ENCODE measurements around the gene COA8. TPM values are rescaled to one million over a fixed set of nuclear protein-coding genes. Genes with fewer than 3 reads are reported as not detected.

Gene COA8, protein sequence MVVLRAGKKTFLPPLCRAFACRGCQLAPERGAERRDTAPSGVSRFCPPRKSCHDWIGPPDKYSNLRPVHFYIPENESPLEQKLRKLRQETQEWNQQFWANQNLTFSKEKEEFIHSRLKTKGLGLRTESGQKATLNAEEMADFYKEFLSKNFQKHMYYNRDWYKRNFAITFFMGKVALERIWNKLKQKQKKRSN
- total RNA-seq: 29.1 and 30.0 TPM in 2 replicates

GRCh38 chr14:103562429-103563225 lies at the start of gene COA8, which contains the start of gene BAG5:
Gene COA8 (plus strand): TSS chr14:103562960. CDS start chr14:103563002, 42 bp downstream.
Gene BAG5 (minus strand): TSS chr14:103562657. CDS start chr14:103561164, 1,493 bp downstream.

DNA sequence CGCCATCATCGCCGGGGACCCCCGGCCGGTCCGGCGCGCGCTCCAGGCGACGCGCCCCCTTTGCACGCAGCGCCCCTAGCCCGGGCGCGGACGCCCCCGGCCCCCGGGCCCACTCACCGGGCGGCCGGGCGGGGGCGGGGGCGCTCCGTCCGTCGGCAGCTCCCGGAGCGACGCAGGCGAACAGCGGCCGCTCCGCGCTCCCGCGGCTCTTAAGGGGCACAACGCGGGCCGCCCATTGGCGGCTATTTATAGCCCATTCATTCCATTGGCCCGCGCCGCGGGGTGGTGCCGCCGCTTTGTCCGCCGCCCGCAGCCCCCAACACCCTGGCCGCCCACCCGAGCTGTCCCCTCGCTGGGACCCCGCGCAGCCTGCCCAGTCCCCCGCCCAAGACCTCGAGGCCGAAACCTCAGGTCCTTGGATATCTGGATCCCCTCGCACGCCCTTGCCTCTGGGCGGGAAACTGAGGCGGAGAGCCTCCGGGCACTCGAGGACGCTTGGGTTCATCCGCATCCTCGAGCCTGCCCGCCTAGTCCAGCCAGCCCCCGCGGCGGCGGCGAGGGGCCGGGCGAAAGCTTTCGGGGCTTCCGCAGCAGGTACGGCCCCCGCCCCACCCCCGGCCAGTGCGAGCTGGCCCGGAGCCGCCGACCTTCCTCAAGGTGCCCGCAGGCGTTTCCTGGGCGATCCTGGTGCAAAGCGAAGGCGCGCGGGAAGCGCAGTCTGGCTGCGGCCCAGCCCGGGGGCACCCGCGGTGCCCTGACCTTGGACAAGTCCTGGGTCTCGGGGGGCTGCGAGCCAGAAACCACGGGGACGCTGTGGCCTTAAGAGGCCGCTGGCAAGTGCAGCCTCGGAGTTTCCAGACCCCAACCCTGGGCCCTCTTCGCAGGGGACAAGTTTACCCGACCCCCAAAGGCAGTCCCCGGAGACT lies 39.8 kb upstream of the COA8 start, which contains the start of gene CKB:
TSS of gene CKB (minus strand) at position 182 of the 926 bp plus-strand sequence. CDS start 337 bp downstream, outside the sequence.

GRCh38 chr14:103528587-103529382 lies 34.0 kb upstream of the COA8 start, which contains the start of gene TRMT61A:
Gene TRMT61A (plus strand): TSS chr14:103529196. CDS start chr14:103529979, 783 bp downstream.

DNA sequence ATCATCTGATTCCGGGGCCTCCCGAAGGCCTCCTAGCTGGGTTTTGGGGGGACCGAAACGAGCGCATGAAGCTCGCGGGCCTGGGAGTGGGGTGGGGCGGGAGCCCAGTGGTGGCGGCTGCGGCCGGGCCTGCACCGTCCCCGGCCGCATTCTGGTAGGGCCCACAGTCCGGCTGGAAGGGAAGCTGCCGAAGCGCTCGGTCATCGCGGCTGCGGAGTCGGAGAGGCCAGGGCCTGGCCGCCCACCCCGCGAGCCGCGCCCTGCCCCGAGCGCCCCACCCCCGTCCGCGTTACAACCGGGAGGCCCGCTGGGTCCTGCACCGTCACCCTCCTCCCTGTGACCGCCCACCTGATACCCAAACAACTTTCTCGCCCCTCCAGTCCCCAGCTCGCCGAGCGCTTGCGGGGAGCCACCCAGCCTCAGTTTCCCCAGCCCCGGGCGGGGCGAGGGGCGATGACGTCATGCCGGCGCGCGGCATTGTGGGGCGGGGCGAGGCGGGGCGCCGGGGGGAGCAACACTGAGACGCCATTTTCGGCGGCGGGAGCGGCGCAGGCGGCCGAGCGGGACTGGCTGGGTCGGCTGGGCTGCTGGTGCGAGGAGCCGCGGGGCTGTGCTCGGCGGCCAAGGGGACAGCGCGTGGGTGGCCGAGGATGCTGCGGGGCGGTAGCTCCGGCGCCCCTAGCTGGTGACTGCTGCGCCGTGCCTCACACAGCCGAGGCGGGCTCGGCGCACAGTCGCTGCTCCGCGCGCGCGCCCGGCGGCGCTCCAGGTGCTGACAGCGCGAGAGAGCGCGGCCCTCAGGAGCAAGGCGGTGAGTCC lies 66.1 kb downstream of the COA8 start, which contains the start of gene KLC1:
TSS of gene KLC1 (plus strand) at position 528 of the 819 bp plus-strand sequence. CDS start 25,354 bp downstream, outside the sequence.

Other genes with a start within 250 kb of the COA8 start
- 213 and 229 TPM in 2 replicates for gene EIF5, start 228.7 kb upstream of the COA8 start, total RNA-seq
- 52.8 and 53.5 TPM in 2 replicates for gene MARK3, start 177.5 kb upstream of the COA8 start, total RNA-seq
- gene CKB, start 40.1 kb upstream of the COA8 start, total RNA-seq: 7.8 and 11.6 TPM in 2 replicates
- gene TRMT61A, start 33.8 kb upstream of the COA8 start, total RNA-seq: 8.7 and 9.7 TPM in 2 replicates
- gene BAG5, start 303 bp upstream of the COA8 start, total RNA-seq: 16.7 and 17.3 TPM in 2 replicates
- 122 and 127 TPM in 2 replicates for gene KLC1, start 66.3 kb downstream of the COA8 start, total RNA-seq
- gene XRCC3, start 152.5 kb downstream of the COA8 start, total RNA-seq: 3.6 and 13.5 TPM in 2 replicates
- gene ZFYVE21, start 152.8 kb downstream of the COA8 start, total RNA-seq: 51.6 and 60.8 TPM in 2 replicates

Data from cardiac ventricle fibroblast (primary cell).